RWPE2 (cell line): Measurements from ENCODE around the gene CNKSR3.

ENCODE experiments used
- ATAC-seq: fragments of 200-7000 bp; cut with Tn5 transposase; 3 replicates; pipeline ENCODE4 v1.9.1; 2021; ENCODE audit warnings: low read depth
- DNase-seq: peaks from one replicate; pipeline ENCODE4 v3.0.0-alpha.2; 2020; ENCODE audit warnings: low spot score
- H3K27ac ChIP-seq: fragments of 450-650 bp; 2 replicates; pipeline ENCODE4 v1.5.1; 2017; ENCODE audit warnings: mild to moderate bottlenecking; ENCODE audit not compliant: poor library complexity, severe bottlenecking
- H3K27me3 ChIP-seq: fragments of 250-450 bp; sonication (Bioruptor Pico); 2 replicates; pipeline ENCODE4 v1.5.1; 2021; ENCODE audit warnings: mild to moderate bottlenecking, moderate library complexity; ENCODE audit not compliant: insufficient read depth, poor library complexity, severe bottlenecking
- H3K36me3 ChIP-seq: fragments of 250-450 bp; sonication (Bioruptor Pico); 2 replicates; pipeline ENCODE4 v1.5.1; 2020; ENCODE audit warnings: low read depth, mild to moderate bottlenecking, moderate library complexity
- H3K4me1 ChIP-seq: fragments of 250-450 bp; sonication (Bioruptor Pico); 2 replicates; pipeline ENCODE4 v1.5.1; 2021; ENCODE audit warnings: mild to moderate bottlenecking, moderate library complexity; ENCODE audit not compliant: insufficient read depth, poor library complexity, severe bottlenecking
- H3K4me3 ChIP-seq: fragments of 250-450 bp; sonication (Bioruptor Pico); 2 replicates; pipeline ENCODE4 v1.5.1; 2021; ENCODE audit warnings: mild to moderate bottlenecking, moderate library complexity; ENCODE audit not compliant: severe bottlenecking
- H3K9me3 ChIP-seq: fragments of 250-450 bp; sonication (Bioruptor Pico); 2 replicates; pipeline ENCODE4 v1.5.1; 2021; ENCODE audit warnings: mild to moderate bottlenecking, moderate library complexity; ENCODE audit not compliant: severe bottlenecking
- TF ChIP-seq, protein P1 (sequence below): fragments of 450-650 bp; IDR thresholded peaks from one replicate; pipeline ENCODE4 v1.5.1; 2017; ENCODE audit warnings: mild to moderate bottlenecking, moderate library complexity; ENCODE audit not compliant: poor library complexity, severe bottlenecking

CNKSR3 gene

DNA sequence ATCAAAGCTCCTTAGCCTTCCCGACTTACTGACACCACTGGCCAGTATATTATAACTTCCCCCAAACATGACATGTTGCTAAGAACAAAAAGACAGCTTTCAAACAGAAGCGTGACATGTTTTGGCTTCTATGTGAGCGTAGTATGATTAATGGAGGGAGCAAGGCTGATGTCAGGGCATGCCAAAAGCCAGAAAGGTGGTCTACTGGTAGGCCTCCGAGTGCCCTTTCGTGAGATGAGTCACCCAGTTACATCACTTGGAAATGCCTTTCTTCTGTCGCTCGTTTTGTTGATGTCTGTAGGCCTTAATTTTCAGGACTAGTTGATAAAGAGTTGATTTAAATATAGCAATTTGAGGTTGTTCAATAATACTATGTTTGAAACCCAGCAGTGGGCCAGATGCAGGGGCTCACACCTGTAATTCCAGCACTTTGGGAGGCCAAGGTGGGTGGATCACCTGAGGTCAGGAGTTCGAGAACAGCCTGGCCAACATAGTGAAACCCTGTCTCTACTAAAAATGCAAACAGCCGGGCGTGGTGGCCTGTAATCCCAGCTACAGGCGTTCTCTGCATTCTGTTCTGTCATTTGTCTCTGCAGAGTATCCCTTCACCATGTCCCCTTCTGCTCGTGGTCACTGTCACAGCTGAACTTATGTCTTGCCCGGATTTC lies 53.3 kb downstream of the CNKSR3 start:
- no peak for DNase-seq
- TF ChIP-seq, protein P1, sequence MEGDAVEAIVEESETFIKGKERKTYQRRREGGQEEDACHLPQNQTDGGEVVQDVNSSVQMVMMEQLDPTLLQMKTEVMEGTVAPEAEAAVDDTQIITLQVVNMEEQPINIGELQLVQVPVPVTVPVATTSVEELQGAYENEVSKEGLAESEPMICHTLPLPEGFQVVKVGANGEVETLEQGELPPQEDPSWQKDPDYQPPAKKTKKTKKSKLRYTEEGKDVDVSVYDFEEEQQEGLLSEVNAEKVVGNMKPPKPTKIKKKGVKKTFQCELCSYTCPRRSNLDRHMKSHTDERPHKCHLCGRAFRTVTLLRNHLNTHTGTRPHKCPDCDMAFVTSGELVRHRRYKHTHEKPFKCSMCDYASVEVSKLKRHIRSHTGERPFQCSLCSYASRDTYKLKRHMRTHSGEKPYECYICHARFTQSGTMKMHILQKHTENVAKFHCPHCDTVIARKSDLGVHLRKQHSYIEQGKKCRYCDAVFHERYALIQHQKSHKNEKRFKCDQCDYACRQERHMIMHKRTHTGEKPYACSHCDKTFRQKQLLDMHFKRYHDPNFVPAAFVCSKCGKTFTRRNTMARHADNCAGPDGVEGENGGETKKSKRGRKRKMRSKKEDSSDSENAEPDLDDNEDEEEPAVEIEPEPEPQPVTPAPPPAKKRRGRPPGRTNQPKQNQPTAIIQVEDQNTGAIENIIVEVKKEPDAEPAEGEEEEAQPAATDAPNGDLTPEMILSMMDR: no peak
- no peak overlapping the region for H3K4me3 ChIP-seq
- H3K9me3 ChIP-seq: no peaks in the 10 kb centered on the region
- no peak overlapping the region for H3K27ac ChIP-seq
- no peaks in the 10 kb centered on the region for H3K27me3 ChIP-seq
- H3K4me1 ChIP-seq: no peaks in the 10 kb centered on the region
- ATAC-seq: peak; percentile 14; the same call in 1 of the 3 replicates
- no peaks in the 10 kb centered on the region for H3K36me3 ChIP-seq

DNA sequence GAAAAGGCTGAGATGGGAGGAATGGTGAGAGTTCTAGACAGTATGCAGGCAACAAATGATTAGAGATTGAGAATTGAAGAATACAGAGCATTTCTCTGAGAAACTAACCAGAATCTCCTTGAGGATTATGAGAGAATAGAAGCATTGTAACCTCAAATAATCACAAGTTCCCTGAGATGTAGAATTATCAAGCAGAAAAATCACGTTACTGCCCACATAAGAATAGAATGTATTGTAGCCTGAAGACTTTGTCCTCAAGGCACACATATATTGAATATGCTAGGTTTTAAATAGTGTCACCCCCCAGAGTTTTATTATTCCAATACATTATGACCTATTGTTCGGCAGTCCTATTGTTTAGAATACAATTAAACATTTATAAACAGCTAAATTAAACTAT lies 57.2 kb downstream of the CNKSR3 start:
- ATAC-seq: no peak
- H3K27ac ChIP-seq: no peak overlapping the region
- no peaks in the 10 kb centered on the region for H3K27me3 ChIP-seq
- no peaks in the 10 kb centered on the region for H3K4me1 ChIP-seq
- no peaks in the 10 kb centered on the region for H3K9me3 ChIP-seq
- TF ChIP-seq, protein P1: no peak
- DNase-seq: no peak
- H3K4me3 ChIP-seq: no peak overlapping the region
- H3K36me3 ChIP-seq: no peaks in the 10 kb centered on the region

DNA sequence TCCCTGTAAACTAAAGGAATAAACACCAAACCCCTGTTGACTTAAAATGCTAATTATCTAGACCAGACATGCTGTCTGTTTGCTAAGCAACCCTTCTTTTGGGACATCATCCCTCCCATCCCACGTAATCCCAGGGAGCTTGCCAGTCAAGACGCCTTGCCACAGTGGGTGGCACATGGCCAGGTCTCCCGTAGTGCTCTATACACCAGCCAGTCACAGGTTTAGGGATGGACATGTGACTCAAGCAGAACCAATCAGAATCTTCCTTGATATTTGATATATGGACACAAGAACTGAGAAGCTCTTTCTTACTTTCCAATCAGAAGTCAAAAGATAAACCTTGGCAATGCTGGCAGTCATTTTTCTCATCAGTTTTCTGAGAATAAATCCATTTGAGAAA lies 60.0 kb downstream of the CNKSR3 start:
- TF ChIP-seq, protein P1: no peak
- Histone ChIP-seq H3K27me3 (no peaks in the 10 kb centered on the region), H3K36me3 (no peaks in the 10 kb centered on the region), H3K4me3 (no peak overlapping the region), H3K9me3 (no peaks in the 10 kb centered on the region), H3K27ac (no peak overlapping the region), H3K4me1 (no peaks in the 10 kb centered on the region)
- ATAC-seq (no peak), DNase-seq (no peak)

- ATAC-seq (no peak), DNase-seq (no peak)
- Histone ChIP-seq H3K27me3 (no peaks in the 10 kb centered on the region), H3K4me1 (no peaks in the 10 kb centered on the region), H3K27ac (no peak overlapping the region), H3K4me3 (no peak overlapping the region), H3K9me3 (no peaks in the 10 kb centered on the region), H3K36me3 (no peaks in the 10 kb centered on the region)
- TF ChIP-seq, protein P1: no peak
Observed at GRCh38 chr6:154448448-154449096, 61.9 kb downstream of the CNKSR3 start.

DNA sequence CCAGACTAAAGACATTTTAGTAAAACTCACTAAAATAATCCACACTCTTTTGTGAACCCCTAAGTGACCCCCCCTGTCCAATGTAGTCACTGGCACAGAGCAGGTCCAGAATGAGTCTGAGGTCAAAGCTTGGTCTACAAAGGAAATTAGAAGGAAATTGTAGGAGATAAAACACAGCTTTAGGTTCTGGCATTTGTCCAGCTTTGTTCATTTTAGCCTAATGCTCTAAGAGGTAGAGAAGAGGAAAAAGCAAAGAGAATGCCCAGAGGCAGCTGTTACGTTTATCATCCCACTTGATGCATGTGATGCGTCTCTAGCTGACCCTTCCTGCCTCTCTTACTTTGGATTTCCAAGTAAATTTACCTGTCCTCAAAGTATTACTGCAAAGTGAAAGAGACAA lies 62.5 kb downstream of the CNKSR3 start:
- Histone ChIP-seq H3K4me3 (no peak overlapping the region), H3K9me3 (no peaks in the 10 kb centered on the region), H3K27me3 (no peaks in the 10 kb centered on the region), H3K36me3 (no peaks in the 10 kb centered on the region), H3K27ac (no peak overlapping the region), H3K4me1 (no peaks in the 10 kb centered on the region)
- no peak for DNase-seq
- TF ChIP-seq, protein P1: no peak
- ATAC-seq: no peak
